Lower leg skin (tissue), 4 donors: ENCODE measurements around the gene EHD3. TPM values are rescaled to one million over a fixed set of nuclear protein-coding genes. Genes with fewer than 3 reads are reported as not detected.

Experiments used
- DNase-seq, 2 donors: peaks; one replicate each; pipeline ENCODE4 v3.0.0-alpha.2; 2019; ENCODE audit warnings: low spot score in 2 of 2
- H3K4me3 ChIP-seq: fragments of 200-600 bp; sonication (generic); 2 replicates; pipeline ENCODE4 v1.5.1; 2017; ENCODE audit warnings: mild to moderate bottlenecking, low read depth; ENCODE audit not compliant: poor library complexity, severe bottlenecking
- CTCF ChIP-seq, 3 donors: fragments of 450-650 bp; IDR thresholded peaks; one replicate each; pipeline ENCODE4 v1.5.1; 2016; ENCODE audit warnings: antibody characterized with exemption in 3 of 3, mild to moderate bottlenecking in 3 of 3, moderate library complexity in 2 of 3
- POLR2A ChIP-seq, 2 donors: fragments of 450-650 bp; IDR thresholded peaks; one replicate each; pipeline ENCODE4 v1.6.1; 2016 to 2017; ENCODE audit warnings: antibody characterized with exemption in 2 of 2, mild to moderate bottlenecking in 1 of 2, moderate library complexity in 1 of 2
- WGBS, 2 donors: methylation state at CpG; one replicate each; pipeline ENCODE4 v1.1.5; 2018; 5-methylcytosine and 5-hydroxymethylcytosine counted together
- intact Hi-C: fragments of 100-400 bp; cut with DNase I; formaldehyde crosslinking; loops from one replicate; pipeline ENCODE4 v1.15.0; 2023; ENCODE audit warnings: low total_unique reads
- total RNA-seq, 4 donors: library from RNA; depleted of rRNA; stranded (reverse); fragments of >200 nt; gene quantifications; one replicate each; pipeline ENCODE4 v1.1.0, GENCODE V29; 2016

The EHD3 gene
- total RNA-seq, 4 donors from 2014 or later = 2.8 to 4.3 (median 3.5) TPM

DNA sequence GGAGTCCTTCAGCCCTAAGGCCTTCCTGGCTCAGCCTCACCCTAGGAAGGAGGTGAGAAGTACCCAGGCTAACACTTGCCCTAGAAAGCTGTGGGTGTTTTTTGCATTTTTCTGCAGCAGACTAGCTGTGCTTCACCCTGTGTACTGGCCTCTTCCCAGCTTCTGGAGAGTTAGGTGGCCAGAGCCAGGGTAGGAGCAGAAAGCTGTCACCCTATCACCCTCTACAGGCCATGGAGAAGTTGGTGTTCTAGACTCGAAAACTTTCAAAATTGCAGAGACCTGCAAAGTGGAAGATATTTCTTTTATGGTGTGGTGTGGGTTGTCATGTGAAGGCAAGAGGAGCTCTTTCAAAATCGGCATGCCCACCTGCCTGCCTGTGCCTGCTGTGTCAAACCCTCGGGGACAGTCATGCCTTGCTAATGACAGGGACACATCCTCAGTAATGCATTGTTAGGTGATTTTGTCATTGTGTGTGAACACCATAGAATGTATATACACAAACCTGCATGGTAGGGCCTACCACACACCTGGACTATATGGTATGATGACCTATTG lies 29.8 kb downstream of the EHD3 start:
- no peak overlapping the region for H3K4me3 ChIP-seq
- TF ChIP-seq POLR2A (IDR thresholded peaks at IDR 0.05) = no peak
- no peak for TF ChIP-seq CTCF (IDR thresholded peaks at IDR 0.05)
- DNase-seq = no peak
- 66 to 76% methylated on average over 3 of the region's 3 CpGs for WGBS, 2 donors
- intact Hi-C loops = no loop called here

DNA sequence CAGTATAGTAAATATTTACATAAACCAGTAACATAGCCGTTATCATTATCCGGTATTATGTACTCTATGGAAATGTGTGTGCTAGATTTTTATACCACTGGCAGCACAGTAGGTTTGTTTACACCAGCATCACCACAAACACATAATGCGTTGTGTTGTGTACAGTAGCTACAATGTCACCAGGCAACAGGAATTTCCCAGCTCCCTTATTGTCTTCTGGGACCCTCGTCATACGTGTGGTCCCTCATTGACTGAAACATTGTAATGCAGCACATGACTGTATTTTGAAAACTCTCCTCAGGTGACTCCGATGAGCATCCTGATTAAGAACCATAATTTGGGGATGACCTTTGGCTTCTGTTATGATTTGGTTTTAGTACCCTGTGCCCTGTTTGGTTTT lies 31.3 kb downstream of the EHD3 start:
- TF ChIP-seq POLR2A (IDR thresholded peaks at IDR 0.05) = no peak
- no peak for TF ChIP-seq CTCF (IDR thresholded peaks at IDR 0.05)
- intact Hi-C loops = no loop called here
- WGBS, 2 donors = 85 to 94% methylated on average over 6 of the region's 6 CpGs
- no peak overlapping the region for H3K4me3 ChIP-seq
- no peak for DNase-seq

DNA sequence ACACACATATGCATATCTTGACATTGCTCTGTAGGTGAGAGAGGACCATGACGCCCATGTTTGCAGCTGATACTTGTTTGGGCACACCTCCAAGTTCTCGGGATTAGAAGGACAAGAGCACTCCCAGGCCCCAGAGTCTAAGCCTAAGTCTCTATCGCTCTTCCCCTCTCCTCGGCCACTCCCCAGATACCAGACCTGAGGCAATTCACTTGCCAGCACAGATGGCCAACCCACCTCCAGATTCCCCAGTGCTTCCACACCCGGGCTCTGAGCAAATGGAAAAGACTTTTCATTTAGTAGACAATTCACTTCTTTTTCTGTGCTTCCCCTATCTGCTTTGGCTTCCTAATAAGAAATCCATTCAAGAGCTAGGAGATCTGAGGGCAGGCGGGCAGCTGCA lies 32.9 kb downstream of the EHD3 start:
- no peak overlapping the region for H3K4me3 ChIP-seq
- WGBS, 2 donors = 74 to 81% methylated on average over 6 of the region's 6 CpGs
- DNase-seq = no peak
- TF ChIP-seq POLR2A (IDR thresholded peaks at IDR 0.05) = no peak
- TF ChIP-seq CTCF (IDR thresholded peaks at IDR 0.05) = no peak
- intact Hi-C loops = no loop called here

- DNase-seq = no peak
- H3K4me3 ChIP-seq = no peak overlapping the region
- intact Hi-C loops = no loop called here
- WGBS, 2 donors = 91 to 96% methylated on average over 8 of the region's 8 CpGs
- TF ChIP-seq POLR2A (IDR thresholded peaks at IDR 0.05) (no peak), CTCF (IDR thresholded peaks at IDR 0.05) (no peak)
Measured at GRCh38 chr2:31267437-31268120, 33.6 kb downstream of the EHD3 start.

DNA sequence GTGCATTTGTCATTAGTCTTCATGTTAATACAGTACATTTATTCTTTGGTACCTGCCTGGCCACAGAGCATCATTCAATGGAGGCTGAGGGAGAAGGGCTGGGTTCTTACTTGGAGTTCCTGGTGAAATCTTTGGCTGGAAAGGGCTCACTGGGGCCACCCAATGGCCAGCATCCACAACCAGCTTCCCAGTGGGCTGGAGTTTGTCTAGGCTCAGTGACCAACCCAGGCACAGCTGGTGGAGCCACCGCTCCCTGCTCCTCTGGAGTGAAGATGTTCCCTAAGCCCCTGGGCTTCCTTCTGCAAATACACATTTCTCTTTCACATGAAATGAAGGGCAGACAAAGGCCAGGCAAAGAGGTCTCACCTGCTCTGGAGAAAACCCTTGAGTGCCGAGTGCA lies 34.4 kb downstream of the EHD3 start:
- 83 to 94% methylated on average over 2 of the region's 2 CpGs for WGBS, 2 donors
- DNase-seq = no peak

More for the DNA sequence above, 34.4 kb downstream of the EHD3 start:
- H3K4me3 ChIP-seq = no peak overlapping the region
- TF ChIP-seq POLR2A (IDR thresholded peaks at IDR 0.05) (no peak), CTCF (IDR thresholded peaks at IDR 0.05) (no peak)
- intact Hi-C loops = no loop called here
